Measurements from ENCODE around the gene MAPKAPK2.

GRCh38 chr1:206657751-206658150, 27.0 kb upstream of the MAPKAPK2 start:
- TF ChIP-seq EZH2 (IDR thresholded peaks at IDR 0.05; ENCODE audit: insufficient read depth, poor library complexity, severe bottlenecking) (no peak), EZH2phosphoT487 (IDR thresholded peaks at IDR 0.05; ENCODE audit: insufficient read depth, low read depth) (no peak)

All from GM23248 (cell line).